Muscle of arm (tissue), 12 donors: ENCODE data around the gene IFIT3. TPM values are rescaled to one million over a fixed set of nuclear protein-coding genes. Genes with fewer than 3 reads are reported as not detected.
A peak's percentile ranks its signal among the peaks of the same experiment; 100 is the strongest.
"Not testable (repeated sequence)": the region's sequence is repeated elsewhere in the genome, so short reads cannot be mapped to it uniquely, and the experiment has no call there.

Experiments
- DNase-seq: peaks from one replicate; pipeline ENCODE4 v3.0.0-alpha.2; 2013
- polyA plus RNA-seq, 12 donors: library from polyadenylated mRNA; unstranded; fragments of 120-200 nt; gene quantifications; one replicate each; pipeline ENCODE4 v1.2.1, GENCODE V29; 2013; ENCODE audit not compliant: insufficient read length in 12 of 12

The IFIT3 gene
- polyA plus RNA-seq, 12 donors, result 6.8 to 12.8 (median 9.3) TPM; not detected in 1

GRCh38 chr10:89330537-89331212, 2.9 kb downstream of the IFIT3 start:
- no peak for DNase-seq

GRCh38 chr10:89331487-89332122, 3.8 kb downstream of the IFIT3 start:
- not testable (repeated sequence) for DNase-seq

DNA sequence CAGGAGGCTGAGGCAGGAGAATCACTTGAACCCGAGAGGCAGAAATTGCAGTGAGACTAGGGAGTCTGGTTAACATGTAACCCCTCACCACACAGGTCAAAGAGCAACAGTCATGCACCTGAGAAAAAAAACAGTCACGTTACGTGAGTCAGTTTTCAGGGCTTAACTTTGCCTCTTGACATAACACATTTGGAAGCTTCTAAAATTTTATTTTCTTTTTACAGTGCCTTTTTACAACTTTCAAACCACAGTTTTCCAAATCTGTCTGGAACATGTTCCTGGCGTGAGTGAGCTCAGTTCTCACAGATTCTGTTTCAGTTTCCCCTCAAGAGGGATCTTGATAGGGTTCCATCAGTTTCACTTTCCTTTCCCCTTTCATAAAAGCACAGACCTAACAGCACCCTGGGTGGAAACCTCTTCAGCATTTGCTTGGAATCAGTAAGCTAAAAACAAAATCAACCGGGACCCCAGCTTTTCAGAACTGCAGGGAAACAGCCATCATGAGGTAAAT, 4.4 kb downstream of the IFIT3 start:
- peak; percentile 80 for DNase-seq

- no peak for DNase-seq
These were observed 7.4 kb downstream of the IFIT3 start for GRCh38 chr10:89335226-89335625.

GRCh38 chr10:89336241-89336640, 8.4 kb downstream of the IFIT3 start:
- no peak for DNase-seq

DNA sequence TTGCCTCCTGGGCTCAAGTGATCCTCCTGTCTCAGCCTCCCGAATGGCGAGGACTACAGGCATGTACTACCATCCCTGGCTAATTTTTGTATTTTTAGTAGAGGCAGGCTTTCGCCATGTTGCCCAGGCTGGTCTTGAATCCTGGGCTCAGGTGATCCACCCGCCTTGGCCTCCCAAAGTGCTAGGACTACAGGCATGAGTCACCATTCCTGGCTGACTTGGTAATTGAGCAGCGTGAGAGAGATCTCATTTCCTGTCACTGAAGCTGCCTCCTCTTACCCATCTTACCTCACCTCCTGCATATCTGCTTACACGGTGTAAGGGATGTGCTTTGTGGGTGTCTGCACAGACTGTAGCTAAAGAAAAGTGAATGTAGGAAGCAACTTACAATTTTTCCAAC, 9.7 kb downstream of the IFIT3 start:
- DNase-seq, result no peak

GRCh38 chr10:89338713-89339112, 10.9 kb downstream of the IFIT3 start:
- DNase-seq, result no peak

DNA sequence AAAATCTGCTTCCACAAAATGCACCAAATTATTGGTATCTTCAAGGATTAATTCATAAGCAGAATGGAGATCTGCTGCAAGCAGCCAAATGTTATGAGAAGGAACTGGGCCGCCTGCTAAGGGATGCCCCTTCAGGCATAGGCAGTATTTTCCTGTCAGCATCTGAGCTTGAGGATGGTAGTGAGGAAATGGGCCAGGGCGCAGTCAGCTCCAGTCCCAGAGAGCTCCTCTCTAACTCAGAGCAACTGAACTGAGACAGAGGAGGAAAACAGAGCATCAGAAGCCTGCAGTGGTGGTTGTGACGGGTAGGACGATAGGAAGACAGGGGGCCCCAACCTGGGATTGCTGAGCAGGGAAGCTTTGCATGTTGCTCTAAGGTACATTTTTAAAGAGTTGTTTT, 12.1 kb downstream of the IFIT3 start:
- no peak for DNase-seq

DNA sequence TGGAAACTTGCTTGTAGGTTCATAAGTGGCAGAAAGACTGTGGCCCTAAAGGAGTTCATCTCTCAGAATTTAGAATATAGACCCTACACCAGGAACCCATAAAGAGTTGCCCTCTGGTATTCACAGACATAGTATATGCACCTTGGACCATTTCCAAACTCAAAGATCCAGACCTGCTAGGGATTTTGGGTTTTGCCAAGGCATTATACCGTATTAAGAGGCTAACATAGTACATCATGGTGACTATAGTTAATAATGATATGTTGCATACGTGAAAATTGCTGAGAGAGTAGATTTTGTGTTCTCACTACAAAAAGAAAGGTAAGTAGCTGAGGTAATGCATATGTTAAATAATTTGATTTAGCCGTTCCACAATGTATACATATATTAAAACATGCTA, 13.9 kb downstream of the IFIT3 start:
- no peak for DNase-seq

GRCh38 chr10:89342206-89342958, 14.6 kb downstream of the IFIT3 start:
- DNase-seq, result no peak

DNA sequence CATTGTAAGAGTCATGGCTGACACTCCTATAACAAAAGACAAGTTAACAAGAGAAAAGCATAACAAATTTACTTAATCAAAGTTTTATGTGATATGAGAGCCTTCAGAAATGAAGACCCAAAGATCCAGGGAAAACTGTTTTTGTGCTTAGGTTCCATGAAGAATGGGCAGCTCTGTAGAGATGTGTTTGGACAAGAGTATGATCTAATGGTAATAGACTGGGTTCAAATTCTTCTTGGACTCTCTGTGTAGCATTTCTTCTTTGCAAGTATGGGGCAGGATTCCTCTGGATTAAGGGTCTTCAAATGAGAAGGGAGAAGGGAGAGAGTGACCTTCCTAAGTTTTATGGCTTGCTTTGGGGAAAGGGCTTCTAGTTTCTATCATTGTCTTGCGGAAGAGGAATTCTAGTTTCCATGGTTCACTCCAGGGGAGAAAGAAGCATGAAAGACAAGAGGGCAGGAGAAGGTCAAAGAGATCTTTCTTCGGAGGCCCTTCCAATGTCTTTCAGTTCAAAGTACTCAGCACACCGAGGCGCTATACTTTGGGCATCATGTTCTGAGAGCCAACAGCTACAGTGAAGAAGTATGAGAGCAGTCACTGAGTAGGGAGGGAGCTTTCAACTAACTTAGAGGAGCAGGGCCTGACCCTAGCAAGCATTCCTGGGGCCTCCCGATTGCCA, 15.4 kb downstream of the IFIT3 start:
- DNase-seq, result no peak

- no peak for DNase-seq
These were observed 16.4 kb downstream of the IFIT3 start for GRCh38 chr10:89344156-89344555.

DNA sequence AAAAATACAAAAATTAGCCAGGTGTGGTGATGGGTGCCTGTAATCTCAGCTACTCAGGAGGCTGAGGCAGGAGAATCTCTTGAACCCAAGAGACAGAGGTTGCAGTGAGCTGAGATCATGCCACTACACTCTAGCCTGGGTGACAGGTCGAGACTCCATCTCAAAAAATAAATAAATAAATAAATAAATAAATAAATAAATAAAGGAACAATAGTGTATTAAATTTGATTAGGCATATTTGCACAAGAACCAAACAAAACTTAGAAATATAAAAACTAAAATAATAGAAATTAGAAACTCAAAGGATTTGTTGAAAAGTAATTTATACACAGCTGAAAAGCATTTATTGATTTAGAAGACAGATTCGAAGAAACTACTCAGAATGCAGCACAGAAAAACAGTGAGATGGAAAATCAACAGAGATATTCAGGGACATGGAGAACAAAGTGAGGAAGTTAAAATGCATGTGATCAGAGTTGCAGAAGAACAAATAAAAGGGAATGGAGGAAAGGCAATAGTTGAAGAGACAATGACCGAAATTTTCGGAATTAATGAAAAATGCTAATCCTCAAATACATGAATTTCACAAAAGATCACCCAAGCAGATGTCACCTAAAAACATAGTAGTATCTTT, 17.7 kb downstream of the IFIT3 start:
- DNase-seq, result no peak

DNA sequence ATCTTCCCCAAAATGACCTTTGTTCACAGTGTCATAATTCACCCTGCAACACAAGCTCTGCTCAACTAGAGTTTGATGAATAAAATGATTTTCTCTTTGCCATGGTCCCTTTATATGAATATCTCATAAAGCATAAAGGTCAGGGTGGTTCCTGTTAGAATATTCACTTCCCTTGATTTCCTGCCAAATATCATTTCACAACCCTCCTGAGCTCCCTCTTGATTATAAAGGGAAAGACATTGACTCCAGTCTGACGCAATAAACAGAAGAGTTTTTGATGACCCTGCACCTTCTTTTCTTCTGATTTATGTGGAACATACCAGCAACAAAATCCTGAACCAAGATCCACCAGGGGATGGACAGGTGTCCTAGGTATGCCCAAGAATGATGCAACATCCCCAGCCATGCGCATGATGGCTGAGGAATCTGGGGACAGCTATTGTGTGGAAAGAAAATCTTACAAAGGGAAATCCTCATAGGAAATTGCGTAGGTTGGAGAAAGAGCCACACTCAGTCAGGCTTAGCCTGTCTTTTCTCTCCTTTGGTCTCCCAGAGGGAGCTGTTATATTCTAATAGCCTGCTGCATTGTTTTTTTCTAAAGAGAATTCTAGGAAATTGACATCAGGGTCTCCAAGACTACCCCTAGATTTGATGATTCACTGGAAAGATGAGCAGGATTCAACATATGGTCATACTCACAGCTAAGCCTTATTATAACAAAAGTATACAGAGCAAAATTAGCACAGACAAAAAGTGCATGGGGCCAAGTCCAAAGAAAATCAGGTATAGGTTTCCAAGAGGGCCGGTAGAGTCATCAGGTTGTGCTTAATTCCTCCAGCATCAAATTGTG, 18.8 kb downstream of the IFIT3 start:
- peak; percentile 30 for DNase-seq

DNA sequence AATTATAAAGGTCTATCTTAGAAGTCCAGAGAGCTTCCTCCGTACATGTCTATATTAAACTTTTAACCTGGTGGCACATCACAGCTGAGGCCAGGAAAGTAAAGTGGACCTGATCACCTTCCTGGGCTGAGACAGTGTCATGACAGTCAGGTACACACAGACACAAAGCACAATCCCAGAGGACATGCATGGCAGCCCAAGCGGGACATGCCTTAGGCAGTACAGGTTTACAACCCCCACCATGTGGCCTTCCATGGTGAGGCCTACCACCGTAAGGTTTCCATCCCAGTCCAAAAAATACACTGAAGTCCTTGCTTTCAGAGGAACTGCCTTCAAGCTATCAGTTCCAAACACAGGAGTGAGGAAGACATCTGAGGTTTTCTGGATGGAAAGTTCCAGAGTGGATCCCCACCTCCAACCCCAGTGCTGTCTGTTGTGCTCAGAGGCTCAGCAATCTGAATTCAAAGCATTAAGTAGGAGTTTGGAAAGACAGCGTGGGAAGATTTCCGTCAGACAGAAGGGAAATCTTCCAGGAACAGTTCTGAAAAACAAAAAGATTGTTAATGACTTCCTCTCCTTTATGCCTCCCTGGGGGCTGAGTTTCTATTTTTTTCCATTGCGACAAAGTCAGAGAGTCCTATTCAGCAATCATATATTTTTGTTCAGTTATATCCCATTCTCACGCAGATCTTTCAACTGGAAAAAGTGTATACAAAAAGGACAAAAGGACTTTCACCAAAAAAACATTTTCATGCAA, 20.1 kb downstream of the IFIT3 start:
- peak; percentile 62 for DNase-seq

DNA sequence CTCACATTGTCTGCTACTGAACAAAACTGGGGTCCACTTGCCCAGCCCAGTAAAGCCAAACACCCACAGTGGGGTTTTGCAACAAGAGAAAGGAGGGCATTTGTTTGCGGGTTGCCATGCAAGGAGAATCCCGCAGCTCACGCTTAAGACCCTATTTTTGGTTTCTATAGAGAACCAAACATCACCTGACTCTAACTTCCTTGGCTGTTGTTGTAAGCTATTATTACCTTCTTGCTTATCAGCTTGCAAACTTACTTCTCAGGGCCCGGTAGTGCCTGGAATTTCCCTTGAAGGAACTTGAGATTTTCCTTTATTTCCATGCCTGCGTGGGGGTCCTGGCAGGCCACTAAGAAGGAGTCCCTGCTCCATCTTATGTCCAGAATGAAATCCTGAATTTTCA, 20.7 kb downstream of the IFIT3 start:
- no peak for DNase-seq

GRCh38 chr10:89348975-89349374, 21.2 kb downstream of the IFIT3 start:
- DNase-seq, result no peak

DNA sequence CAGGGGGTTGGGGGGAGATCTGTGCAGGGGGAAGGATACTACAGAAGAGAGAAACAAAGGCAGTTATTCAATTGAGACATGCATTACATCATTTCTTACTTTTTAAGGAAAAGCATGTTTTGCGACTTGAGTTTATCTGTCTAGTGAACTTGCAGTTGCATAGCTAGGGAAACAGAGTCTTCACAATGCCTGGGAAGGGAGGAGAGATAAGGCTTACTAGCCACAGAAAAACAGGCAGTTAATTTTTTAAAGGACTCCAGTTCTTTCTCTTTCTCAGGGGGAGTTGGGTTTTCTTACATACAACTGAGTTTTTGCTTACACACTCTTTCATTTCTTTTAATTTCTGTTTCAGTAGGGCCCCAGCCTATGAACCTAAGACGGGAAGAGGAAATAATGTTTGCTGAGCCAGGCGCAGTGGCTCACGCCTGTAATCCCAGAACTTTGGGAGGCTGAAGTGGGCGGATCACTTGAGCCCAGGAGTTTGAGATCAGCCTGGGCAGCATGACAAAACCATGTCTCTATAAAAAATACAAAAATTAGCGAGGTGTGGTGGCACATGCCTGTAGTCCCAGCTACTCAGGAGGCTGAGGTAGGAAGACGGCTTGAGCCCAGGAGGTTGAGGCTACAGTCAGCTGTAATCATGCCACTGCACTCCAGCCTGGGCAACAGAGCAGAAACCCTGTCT, 23.0 kb downstream of the IFIT3 start:
- DNase-seq, result not testable (repeated sequence)

DNA sequence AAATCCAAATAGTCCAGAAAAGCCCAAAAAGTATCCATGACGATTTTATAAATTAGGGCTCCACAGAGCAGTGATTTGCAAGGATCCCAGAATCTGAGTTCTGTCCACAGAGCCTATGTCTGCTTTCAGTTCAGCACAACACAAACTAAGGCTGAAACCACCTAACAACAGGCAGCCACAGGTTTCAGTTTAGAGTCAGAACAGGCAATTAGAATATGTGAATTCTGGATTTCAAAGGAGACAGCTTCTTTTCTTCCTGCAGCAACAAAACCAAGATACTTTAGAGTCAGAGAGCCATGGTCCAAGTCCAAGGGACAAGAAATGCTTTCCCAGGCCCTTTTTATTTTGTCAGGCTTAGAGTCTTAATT, 23.6 kb downstream of the IFIT3 start:
- DNase-seq, result no peak
